ENCODE data around the gene PER1. TPM values are rescaled to one million over a fixed set of nuclear protein-coding genes. Genes with fewer than 3 reads are reported as not detected.

The PER1 gene
- total RNA-seq (100 to 1,000 TPM in 2 of 4 donors, 10 to 100 TPM in 2; 60.3 to 153 (median 84.5) TPM), polyA plus RNA-seq (10 to 100 TPM; 30.5 to 67.7 (median 34.2) TPM)

- WGBS, 2 donors: 9% methylated on average over 42 of the region's 42 CpGs
- Histone ChIP-seq H3K9me3 (no peaks in the 10 kb centered on the region), H3K27ac (peak within 1 kb of the TSS; percentile 99 to 100 (median 100)), H3K4me1 (peaks cover 0 to 57% (median 55%) of the 10 kb centered on the region in 4 donors), H3K36me3 (peaks cover 36 to 44% (median 41%) of the 10 kb centered on the region in 4 donors), H3K27me3 (no peaks in the 10 kb centered on the region), H3K4me3 (peak within 1 kb of the TSS; percentile 79 to 97 (median 92))
- intact Hi-C loops (cut with DNase I): no loop called here
- peak; percentile 93 to 97 for TF ChIP-seq POLR2A (IDR thresholded peaks at IDR 0.05)
- peak; percentile 99 for TF ChIP-seq POLR2AphosphoS5 (IDR thresholded peaks at IDR 0.05)
- no peak for TF ChIP-seq CTCF (IDR thresholded peaks at IDR 0.05)
- peak; percentile 37 to 96 (median 69) for TF ChIP-seq EP300 (IDR thresholded peaks at IDR 0.05)
- DNase-seq: peak; percentile 99
Measured at GRCh38 chr17:8152112-8152775, at the start of gene PER1. PER1 (minus strand) TSS chr17:8152404; CDS start chr17:8150706, 1,698 bp downstream.

- no peaks in the 10 kb centered on the region for H3K27me3 ChIP-seq
- H3K4me1 ChIP-seq: peaks cover 0 to 46% (median 36%) of the 10 kb centered on the region in 4 donors
- peak; percentile 96 for DNase-seq
- H3K9me3 ChIP-seq: no peaks in the 10 kb centered on the region
- H3K4me3 ChIP-seq: peak overlapping the region; percentile 21 to 39 (median 30)
- H3K27ac ChIP-seq: peak overlapping the region; percentile 76 to 87 (median 79)
- WGBS, 2 donors: 17 to 43% methylated on average over 12 of the region's 12 CpGs
- no peaks in the 10 kb centered on the region for H3K36me3 ChIP-seq
- TF ChIP-seq POLR2AphosphoS5 (IDR thresholded peaks at IDR 0.05) (peak; percentile 86 to 94 (median 91)), EP300 (IDR thresholded peaks at IDR 0.05) (no peak), POLR2A (IDR thresholded peaks at IDR 0.05) (peak; percentile 55 to 72), CTCF (IDR thresholded peaks at IDR 0.05) (no peak)
- intact Hi-C loops (cut with DNase I): no loop called here
Measured at GRCh38 chr17:8192070-8192815, 40.0 kb upstream of the PER1 start.

GRCh38 chr17:8190506-8190905 lies 38.3 kb upstream of the PER1 start:
- H3K27ac ChIP-seq: peak overlapping the region; percentile 81 to 99 (median 96)
- TF ChIP-seq POLR2A (IDR thresholded peaks at IDR 0.05) (no peak), CTCF (IDR thresholded peaks at IDR 0.05) (no peak), EP300 (IDR thresholded peaks at IDR 0.05) (no peak), POLR2AphosphoS5 (IDR thresholded peaks at IDR 0.05) (no peak)
- no peaks in the 10 kb centered on the region for H3K36me3 ChIP-seq
- no peaks in the 10 kb centered on the region for H3K27me3 ChIP-seq
- no peaks in the 10 kb centered on the region for H3K9me3 ChIP-seq
- H3K4me3 ChIP-seq: peak overlapping the region in 3 of 4 donors; percentile 54 to 78 (median 66)
- DNase-seq: no peak
- intact Hi-C loops (cut with DNase I): loop anchor here (1.0 kb wide), 1 partner anchor 31 kb away; no protein-coding TSS in a partner anchor
- peaks cover 0 to 51% (median 41%) of the 10 kb centered on the region in 4 donors for H3K4me1 ChIP-seq
- WGBS, 2 donors: 38 to 51% methylated on average over 6 of the region's 6 CpGs

- intact Hi-C loops (cut with DNase I): loop anchor here (1.0 kb wide), 2 partner anchors 31 to 58 kb away; partner anchors contain the start of gene CTC1
- H3K9me3 ChIP-seq: no peaks in the 10 kb centered on the region
- 0% methylated on average over 70 of the region's 70 CpGs for WGBS, 2 donors
- H3K27ac ChIP-seq: peak within 1 kb of the TSS; percentile 81 to 99 (median 96)
- peaks cover 0 to 53% (median 41%) of the 10 kb centered on the region in 4 donors for H3K4me1 ChIP-seq
- peak; percentile 100 for DNase-seq
- no peaks in the 10 kb centered on the region for H3K27me3 ChIP-seq
- no peaks in the 10 kb centered on the region for H3K36me3 ChIP-seq
- peak within 1 kb of the TSS; percentile 54 to 78 (median 68) for H3K4me3 ChIP-seq
- peak; percentile 78 to 84 for TF ChIP-seq POLR2A (IDR thresholded peaks at IDR 0.05)
- TF ChIP-seq POLR2AphosphoS5 (IDR thresholded peaks at IDR 0.05): peak; percentile 87 to 92 (median 89)
- TF ChIP-seq EP300 (IDR thresholded peaks at IDR 0.05): peak in 1 of 4 donors; percentile 26
- no peak for TF ChIP-seq CTCF (IDR thresholded peaks at IDR 0.05)
Measured at GRCh38 chr17:8189711-8190477, 37.7 kb upstream of the PER1 start, which contains the start of gene BORCS6. BORCS6 (minus strand) TSS chr17:8190180; CDS start chr17:8190140, 40 bp downstream.

Measured in sigmoid colon (tissue), 7 donors.